Keratinocyte (primary cell): ENCODE measurements around the gene SUSD3.

Experiments used
- CTCF ChIP-seq, 3 experiments: IDR thresholded peaks in 1 of 3; conservative IDR thresholded peaks in 1 of 3; optimal IDR thresholded peaks in 1 of 3; 2 replicates in 2 of 3; 3 replicates in 1 of 3; pipeline versions ENCODE3 to v1.5.1; 2011; ENCODE audit warnings: low read length in 3 of 3, mild to moderate bottlenecking in 3 of 3, moderate library complexity in 2 of 3, control low read depth in 1 of 3, inconsistent platforms in 1 of 3; ENCODE audit not compliant: insufficient read depth in 2 of 3; ENCODE audit errors: extremely low read depth in 1 of 3
- EZH2 ChIP-seq: IDR thresholded peaks from one replicate; pipeline ENCODE4 v1.6.1; 2012; ENCODE audit warnings: inconsistent platforms, mild to moderate bottlenecking, low read length, moderate library complexity

- TF ChIP-seq CTCF (optimal IDR thresholded peaks at IDR 0.05 in 1 of 3, IDR thresholded peaks at IDR 0.05 in 1 of 3, conservative IDR thresholded peaks at IDR 0.05 in 1 of 3; ENCODE audit: extremely low read depth in 1 of 3, insufficient read depth in 2 of 3, low read length in 3 of 3): no peak
- no peak for TF ChIP-seq EZH2
Observed at GRCh38 chr9:93096811-93097382, 38.4 kb downstream of the SUSD3 start.
